ENCODE data around the gene CHERP. TPM values are rescaled to one million over a fixed set of nuclear protein-coding genes. Genes with fewer than 3 reads are reported as not detected.

Gene CHERP
- total and polyA plus RNA-seq, 2 of the 13 experiments (the other 11 are each of a cell fraction or from before 2014, with no cell fraction given): 4.3 to 5.4 TPM

GRCh38 chr19:16518483-16519229 is 23.6 kb downstream of the CHERP start:
- no TSS peak for BruUV-seq (replicated peaks)
- ChIA-PET CTCF (ENCODE audit: low intra/inter-chr PET ratio, low total read pairs) (no interaction called here), POLR2A (interaction anchor here (2.0 kb wide), 1 partner anchor 25 kb away, joined by 8 read pairs; no protein-coding TSS in a partner anchor)
- WGBS (ENCODE audit: low lambda C conversion rate): 97% methylated on average over 32 of the region's 33 CpGs
- Histone ChIP-seq H3K36me3 (replicated peaks in 1 of 2; ENCODE audit: control insufficient read depth in 1 of 2, insufficient read depth in 2 of 2, low read length in 2 of 2) (peaks cover 39 to 80% of the 10 kb centered on the region in 2 experiments), H3K79me2 (ENCODE audit: insufficient read depth, low read length) (no peaks in the 10 kb centered on the region), H3K4me1 (ENCODE audit: insufficient read depth, low read length) (no peaks in the 10 kb centered on the region), H4K20me1 (ENCODE audit: insufficient read depth, low read length) (no peaks in the 10 kb centered on the region), H3K9me3 (ENCODE audit: low read length) (no peaks in the 10 kb centered on the region), H3K27ac (ENCODE audit: extremely low read length, insufficient read depth, low read length) (no peak overlapping the region), H3K27me3 (ENCODE audit: control insufficient read depth in 1 of 2, insufficient read depth in 2 of 2, low read length in 2 of 2) (no peaks in the 10 kb centered on the region; a peak in 1 of 5 replicates), H3K9ac (ENCODE audit: insufficient read depth, low read depth, low read length) (no peak overlapping the region), H3K4me3 (replicated peaks in 1 of 3; ENCODE audit: insufficient read depth in 1 of 3, low read depth in 2 of 3, low read length in 3 of 3) (no peak overlapping the region), H3K4me2 (ENCODE audit: low read depth, low read length) (no peak overlapping the region), H2AFZ (ENCODE audit: low read length) (no peak overlapping the region)
- FAIRE-seq: no peak
- intact Hi-C loops (cut with micrococcal nuclease; ENCODE audit: unreplicated experiment) (no loop called here), in situ Hi-C loops (cut with HindIII; ENCODE audit: extremely low pct_ligation_motif_present, low pct_unique_long_range_greater_than_20kb) (no loop called here)
- ATAC-seq: no peak
- no peak for DNase-seq (ENCODE audit: low spot score)
- TF ChIP-seq ZNF292 (CRISPR knock-in tag; IDR thresholded peaks at IDR 0.05; ENCODE audit: borderline replicate concordance, low read depth) (no peak), GTF3A (CRISPR knock-in tag; conservative IDR thresholded peaks at IDR 0.05) (no peak), REST (IDR thresholded peaks at IDR 0.05; ENCODE audit: borderline replicate concordance in 1 of 2, low read depth in 1 of 2, low read length in 2 of 2) (no peak), THAP7 (CRISPR knock-in tag; IDR thresholded peaks at IDR 0.05) (no peak), ZNF512B (CRISPR knock-in tag; IDR thresholded peaks at IDR 0.05; ENCODE audit: borderline replicate concordance) (no peak), MEIS1 (CRISPR knock-in tag; IDR thresholded peaks at IDR 0.05; ENCODE audit: borderline replicate concordance) (no peak), HNRNPL (IDR thresholded peaks at IDR 0.05; ENCODE audit: low read depth, low read length) (0 out of 2 replicates have a peak, but pooled peaks have one; percentile 48), AGO2 (optimal IDR thresholded peaks at IDR 0.05; ENCODE audit: low read depth, low read length) (peak; percentile 84), PBX2 (CRISPR knock-in tag; IDR thresholded peaks at IDR 0.05) (no peak), ZBTB33 (CRISPR knock-in tag; IDR thresholded peaks at IDR 0.05) (0 out of 2 replicates have a peak, but pooled peaks have one; percentile 17), RBFOX2 (IDR thresholded peaks at IDR 0.05; ENCODE audit: low read depth, low read length) (peak; percentile 44; the same call in 1 of the 2 replicates)

All from HepG2 (cell line).